Esophagus squamous epithelium (tissue), 4 donors: ENCODE measurements around the gene PSMD11.

ENCODE experiments used
- CTCF ChIP-seq, 6 experiments: fragments of 450-650 bp in 4 of 6; fragments of 200-600 bp in 2 of 6; sonication (generic) in 2 of 6; IDR thresholded peaks; one replicate each; pipeline ENCODE4 v1.5.1; 2016 to 2019; ENCODE audit warnings: antibody characterized with exemption in 6 of 6, mild to moderate bottlenecking in 4 of 6, moderate library complexity in 4 of 6
- POLR2A ChIP-seq, 4 donors: fragments of 450-650 bp; IDR thresholded peaks; one replicate each; pipeline ENCODE4 v1.6.1; 2017; ENCODE audit warnings: antibody characterized with exemption in 4 of 4, mild to moderate bottlenecking in 4 of 4, moderate library complexity in 3 of 4

GRCh38 chr17:32449963-32450362 is 5.7 kb downstream of the PSMD11 start:
- TF ChIP-seq CTCF (IDR thresholded peaks at IDR 0.05) (no peak), POLR2A (IDR thresholded peaks at IDR 0.05) (no peak)
